ENCODE results near the gene HOXC9.

Gene HOXC9

GRCh38 chr12:53974084-53975063 lies 25.6 kb upstream of the HOXC9 start, which contains the start of gene HOTAIR:
TSS of gene HOTAIR (minus strand) at chr12:53974954.
- intact Hi-C loops (cut with DNase I), result no loop called here

GRCh38 chr12:53975064-53975471 lies 24.9 kb upstream of the HOXC9 start:
- DNase-seq, result peak in 1 of 10 donors; percentile 38
- intact Hi-C loops (cut with DNase I), result no loop called here

More at GRCh38 chr12:53974084-53975063, 25.6 kb upstream of the HOXC9 start, which contains the start of gene HOTAIR:
- DNase-seq, result peak in 3 of 10 donors; percentile 40 to 57 (median 48)

GRCh38 chr12:53975479-53976152 lies 24.3 kb upstream of the HOXC9 start:
- intact Hi-C loops (cut with DNase I), result no loop called here
- DNase-seq, result peak in 2 of 10 donors; percentile 46 to 47

GRCh38 chr12:53976172-53976822 lies 23.7 kb upstream of the HOXC9 start:
- intact Hi-C loops (cut with DNase I), result no loop called here
- DNase-seq, result peak in 2 of 10 donors; percentile 22 to 36

GRCh38 chr12:53976823-53977595 lies 23.0 kb upstream of the HOXC9 start:
- intact Hi-C loops (cut with DNase I), result no loop called here
- peak in 1 of 10 donors; percentile 2 for DNase-seq

- DNase-seq, result peak in 1 of 10 donors; percentile 6
- intact Hi-C loops (cut with DNase I), result no loop called here
Measured at GRCh38 chr12:53977596-53978445, 22.1 kb upstream of the HOXC9 start.

GRCh38 chr12:53978477-53979356 lies 21.2 kb upstream of the HOXC9 start:
- intact Hi-C loops (cut with DNase I), result no loop called here
- peak in 1 of 10 donors; percentile 16 for DNase-seq

GRCh38 chr12:53980104-53980801 lies 19.7 kb upstream of the HOXC9 start:
- intact Hi-C loops (cut with DNase I), result no loop called here
- DNase-seq, result peak in 1 of 10 donors; percentile 2

GRCh38 chr12:53980802-53981496 lies 19.0 kb upstream of the HOXC9 start:
- intact Hi-C loops (cut with DNase I), result no loop called here

GRCh38 chr12:53981634-53982565 lies 18.1 kb upstream of the HOXC9 start:
- DNase-seq, result peak in 1 of 10 donors; percentile 26
- intact Hi-C loops (cut with DNase I), result no loop called here

More at GRCh38 chr12:53980802-53981496, 19.0 kb upstream of the HOXC9 start:
- DNase-seq, result peak in 1 of 10 donors; percentile 40

GRCh38 chr12:53982648-53983567 lies 17.1 kb upstream of the HOXC9 start:
- peak in 1 of 10 donors; percentile 49 for DNase-seq
- intact Hi-C loops (cut with DNase I), result no loop called here

- no peak for DNase-seq
- intact Hi-C loops (cut with DNase I), result no loop called here
Measured at GRCh38 chr12:53983568-53983949, 16.4 kb upstream of the HOXC9 start.

GRCh38 chr12:53983950-53984572 lies 15.9 kb upstream of the HOXC9 start:
- DNase-seq, result peak in 3 of 10 donors; percentile 21 to 61 (median 47)
- intact Hi-C loops (cut with DNase I), result no loop called here

All from posterior cingulate gyrus (tissue), 11 donors.